Osteoblast (primary cell): ENCODE results near the gene HCFC1. TPM values are rescaled to one million over a fixed set of nuclear protein-coding genes. Genes with fewer than 3 reads are reported as not detected.

Experiments
- DNase-seq: peaks from one replicate; pipeline ENCODE4 v3.0.0; 2011; ENCODE audit warnings: low spot score, mixed read lengths; ENCODE audit not compliant: insufficient read length; ENCODE audit errors: missing footprints
- H2AFZ ChIP-seq: 2 replicates; pipeline ENCODE4 v1.6.0; 2011; ENCODE audit warnings: mild to moderate bottlenecking, low read length
- H3K27ac ChIP-seq: 2 replicates; pipeline ENCODE4 v1.5.1; 2011; ENCODE audit warnings: mild to moderate bottlenecking, low read depth, low read length, moderate library complexity
- H3K27me3 ChIP-seq: 2 replicates; pipeline ENCODE4 v1.6.0; 2012; ENCODE audit warnings: mild to moderate bottlenecking, control low read depth, inconsistent platforms, low read length, moderate library complexity; ENCODE audit not compliant: insufficient read depth
- H3K36me3 ChIP-seq: 2 replicates; pipeline ENCODE4 v1.5.1; 2011; ENCODE audit warnings: mild to moderate bottlenecking, low read length, control low read depth, moderate library complexity; ENCODE audit not compliant: insufficient read depth
- H3K4me1 ChIP-seq: 2 replicates; pipeline ENCODE4 v1.5.1; 2011; ENCODE audit warnings: mild to moderate bottlenecking, low read length, control low read depth, moderate library complexity; ENCODE audit not compliant: insufficient read depth
- H3K4me2 ChIP-seq: 2 replicates; pipeline ENCODE4 v1.6.0; 2011; ENCODE audit warnings: mild to moderate bottlenecking, low read length; ENCODE audit not compliant: insufficient read depth
- H3K4me3 ChIP-seq: fragments of 200-600 bp; sonication (generic); 3 replicates; pipeline ENCODE4 v1.5.1; 2012; ENCODE audit warnings: mild to moderate bottlenecking, low read length, inconsistent platforms; ENCODE audit not compliant: insufficient read depth
- H3K79me2 ChIP-seq: 2 replicates; pipeline ENCODE4 v1.6.0; 2012; ENCODE audit warnings: mild to moderate bottlenecking, low read length, control low read depth, inconsistent platforms; ENCODE audit not compliant: insufficient read depth
- H3K9me3 ChIP-seq: 2 replicates; pipeline ENCODE4 v1.5.1; 2011; ENCODE audit warnings: low read depth, low read length, control low read depth
- H4K20me1 ChIP-seq: 2 replicates; pipeline ENCODE4 v1.6.0; 2012; ENCODE audit warnings: mild to moderate bottlenecking, low read length, control low read depth; ENCODE audit not compliant: insufficient read depth
- CTCF ChIP-seq: IDR thresholded peaks from 2 replicates; pipeline ENCODE4 v1.5.1; 2011; ENCODE audit warnings: mild to moderate bottlenecking, low read depth, low read length, moderate library complexity; ENCODE audit errors: extremely low read depth
- total RNA-seq: library from RNA; depleted of rRNA; stranded (reverse); fragments of >200 nt; gene quantifications from 2 replicates; pipeline ENCODE4 v1.2.3, GENCODE V29; 2012

HCFC1 gene
- total RNA-seq, 1 donor, result 24.6 TPM

GRCh38 chrX:153989973-153990655 is 18.5 kb upstream of the HCFC1 start:
- Histone ChIP-seq H3K27me3 (peaks cover 3% of the 10 kb centered on the region), H3K27ac (no peak overlapping the region)
- no peak for TF ChIP-seq CTCF

GRCh38 chrX:153988493-153988892 is 16.9 kb upstream of the HCFC1 start:
- TF ChIP-seq CTCF, result no peak
- no peaks in the 10 kb centered on the region for H3K36me3 ChIP-seq
- H3K4me3 ChIP-seq, result no peak overlapping the region
- peaks cover 3% of the 10 kb centered on the region for H3K27me3 ChIP-seq
- H3K9me3 ChIP-seq, result no peaks in the 10 kb centered on the region
- no peaks in the 10 kb centered on the region for H4K20me1 ChIP-seq
- DNase-seq, result peak; percentile 36
- H3K4me1 ChIP-seq, result no peaks in the 10 kb centered on the region
- no peak overlapping the region for H3K27ac ChIP-seq
- no peak overlapping the region for H3K4me2 ChIP-seq
- H2AFZ ChIP-seq, result no peak overlapping the region
- H3K79me2 ChIP-seq, result no peaks in the 10 kb centered on the region

More at GRCh38 chrX:153989973-153990655, 18.5 kb upstream of the HCFC1 start:
- Histone ChIP-seq H3K4me1 (no peaks in the 10 kb centered on the region), H3K4me3 (no peak overlapping the region), H4K20me1 (no peaks in the 10 kb centered on the region), H3K36me3 (no peaks in the 10 kb centered on the region), H3K4me2 (no peak overlapping the region), H3K9me3 (no peaks in the 10 kb centered on the region), H2AFZ (no peak overlapping the region), H3K79me2 (no peaks in the 10 kb centered on the region)
- peak; percentile 43 for DNase-seq

- no peak overlapping the region for H2AFZ ChIP-seq
- no peak overlapping the region for H3K27ac ChIP-seq
- H4K20me1 ChIP-seq, result no peaks in the 10 kb centered on the region
- no peaks in the 10 kb centered on the region for H3K4me1 ChIP-seq
- TF ChIP-seq CTCF, result no peak
- H3K9me3 ChIP-seq, result no peaks in the 10 kb centered on the region
- H3K4me3 ChIP-seq, result no peak overlapping the region
- peak; percentile 64 for DNase-seq
- H3K4me2 ChIP-seq, result peak overlapping the region; percentile 67
- no peaks in the 10 kb centered on the region for H3K79me2 ChIP-seq
- H3K27me3 ChIP-seq, result no peaks in the 10 kb centered on the region
- peaks cover 4% of the 10 kb centered on the region for H3K36me3 ChIP-seq
Measured at GRCh38 chrX:153984351-153985178, 12.9 kb upstream of the HCFC1 start.

DNA sequence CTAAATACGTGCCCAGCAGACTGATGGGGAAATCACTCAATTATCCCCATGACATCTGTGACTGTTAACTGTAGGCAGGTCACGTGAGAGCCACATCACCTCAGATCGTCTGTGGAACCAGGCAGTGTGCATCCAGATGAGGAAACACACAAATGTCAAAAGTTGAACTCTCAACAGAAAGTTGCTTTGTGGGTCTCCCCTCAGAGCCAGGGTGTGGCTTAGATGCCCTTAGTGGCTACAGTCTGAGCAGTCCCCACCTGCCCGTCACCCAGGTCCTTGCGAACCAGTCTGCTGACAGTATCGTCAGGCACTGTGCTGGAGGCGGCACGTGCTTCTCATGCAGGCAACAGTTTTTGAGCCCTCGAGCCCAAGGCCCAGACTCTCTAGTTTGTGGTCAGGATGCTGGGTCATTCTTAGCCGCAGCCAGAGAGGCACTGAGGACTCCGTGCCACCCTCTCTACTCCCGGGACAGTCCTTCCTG is 11.7 kb upstream of the HCFC1 start:
- Histone ChIP-seq H3K4me1 (no peaks in the 10 kb centered on the region), H3K79me2 (no peaks in the 10 kb centered on the region), H3K27me3 (no peaks in the 10 kb centered on the region), H3K9me3 (no peaks in the 10 kb centered on the region), H3K4me3 (no peak overlapping the region), H4K20me1 (no peaks in the 10 kb centered on the region), H2AFZ (no peak overlapping the region), H3K4me2 (no peak overlapping the region), H3K36me3 (peaks cover 4% of the 10 kb centered on the region), H3K27ac (no peak overlapping the region)
- DNase-seq, result peak; percentile 34
- TF ChIP-seq CTCF, result no peak
